Left forelimb (tissue), 1 donor: ENCODE results near the gene SLC6A19.

Source experiments
- DNase-seq: peaks from one replicate; pipeline ENCODE4 v3.0.0-alpha.2; 2018; ENCODE audit warnings: low spot score

Gene SLC6A19

DNA sequence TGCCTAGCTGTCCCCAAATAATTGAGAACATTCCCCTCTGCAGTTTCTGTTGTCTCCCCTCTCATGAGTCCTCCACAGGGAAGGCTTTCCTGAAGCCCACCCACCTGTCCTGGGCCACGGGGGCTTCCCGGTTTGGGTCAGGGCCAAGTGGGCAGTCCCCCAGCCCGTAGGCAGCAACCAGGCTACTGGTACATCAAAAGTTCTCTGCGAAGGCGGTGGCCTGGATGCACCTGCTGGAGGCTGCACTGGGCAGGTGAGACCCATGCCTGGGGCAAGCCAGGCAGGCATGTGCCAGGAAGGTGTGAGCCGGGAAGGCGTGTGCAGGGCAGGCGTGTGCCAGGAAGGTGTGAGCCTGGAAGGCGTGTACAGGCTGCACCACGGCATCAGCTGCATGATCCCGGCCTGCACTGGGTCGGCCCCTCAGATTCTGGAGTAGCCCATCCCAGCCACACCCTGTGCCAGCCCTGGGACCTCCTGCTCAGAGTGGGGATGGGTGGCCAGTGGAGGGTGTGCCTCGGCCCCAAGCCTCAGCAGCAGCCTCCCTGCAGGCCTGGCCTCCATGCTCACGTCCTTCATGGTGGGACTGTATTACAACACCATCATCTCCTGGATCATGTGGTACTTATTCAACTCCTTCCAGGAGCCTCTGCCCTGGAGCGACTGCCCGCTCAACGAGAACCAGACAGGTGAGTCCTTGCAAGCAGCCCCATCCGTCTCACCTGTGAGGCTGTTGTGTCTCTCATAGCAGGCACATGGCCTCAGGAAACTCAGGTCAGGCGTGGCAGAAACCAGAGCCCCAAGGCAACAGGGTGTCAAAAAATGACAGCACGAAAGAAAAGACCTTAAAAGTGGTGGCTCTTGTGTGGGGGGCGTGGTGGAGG is 8.7 kb downstream of the SLC6A19 start:
- no peak for DNase-seq

DNA sequence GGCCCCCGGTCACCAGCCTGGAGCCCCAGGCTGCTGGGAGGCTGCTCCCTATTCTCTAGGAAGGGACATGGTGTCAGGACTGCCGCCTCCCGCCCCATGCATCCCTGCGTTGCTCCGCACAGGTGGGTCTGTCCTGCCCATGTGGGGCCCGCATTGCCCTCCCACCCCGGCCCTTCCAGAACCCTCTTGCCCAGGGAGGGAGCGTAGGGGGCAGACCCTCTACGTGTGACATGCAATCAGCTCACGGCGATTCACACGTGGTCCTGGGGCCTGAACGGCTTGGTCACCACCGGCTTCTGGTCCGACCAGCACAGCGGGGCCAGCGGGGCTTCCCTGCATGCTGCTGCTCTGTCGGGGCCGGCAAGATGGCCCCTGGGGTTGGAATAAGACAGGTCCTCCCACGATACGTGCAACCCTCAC is 9.4 kb downstream of the SLC6A19 start:
- no peak for DNase-seq

DNA sequence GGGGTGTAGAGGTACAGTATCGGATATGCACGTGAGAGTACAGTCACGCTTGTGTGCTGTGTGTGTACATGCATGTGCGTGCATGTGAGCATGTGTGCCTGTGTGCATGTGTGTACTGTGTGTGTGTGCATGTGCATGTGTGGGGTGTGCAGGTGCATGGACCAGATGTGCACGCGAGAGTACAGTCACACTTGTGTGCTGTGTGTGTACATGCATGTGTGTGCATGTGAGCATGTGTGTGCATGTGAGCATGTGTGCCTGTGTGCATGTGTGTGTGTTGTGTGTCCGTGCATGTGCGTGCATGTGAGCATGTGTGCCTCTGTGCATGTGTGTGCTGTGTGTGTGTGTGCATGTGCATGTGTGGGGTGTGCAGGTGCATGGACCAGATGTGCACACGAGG is 10.3 kb downstream of the SLC6A19 start:
- no peak for DNase-seq

DNA sequence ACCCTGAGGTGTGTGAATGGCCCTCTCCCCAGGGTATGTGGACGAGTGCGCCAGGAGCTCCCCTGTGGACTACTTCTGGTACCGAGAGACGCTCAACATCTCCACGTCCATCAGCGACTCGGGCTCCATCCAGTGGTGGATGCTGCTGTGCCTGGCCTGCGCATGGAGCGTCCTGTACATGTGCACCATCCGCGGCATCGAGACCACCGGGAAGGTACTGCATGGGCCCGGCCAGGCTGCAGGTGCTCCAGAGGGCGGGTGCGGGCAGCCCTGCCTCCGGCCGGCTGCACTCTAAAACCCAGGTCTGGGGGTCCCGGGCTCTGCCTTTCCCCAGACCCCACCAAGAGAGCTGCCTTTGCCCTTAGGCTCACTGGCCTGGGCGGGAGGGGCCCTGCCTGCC is 10.9 kb downstream of the SLC6A19 start:
- no peak for DNase-seq

DNA sequence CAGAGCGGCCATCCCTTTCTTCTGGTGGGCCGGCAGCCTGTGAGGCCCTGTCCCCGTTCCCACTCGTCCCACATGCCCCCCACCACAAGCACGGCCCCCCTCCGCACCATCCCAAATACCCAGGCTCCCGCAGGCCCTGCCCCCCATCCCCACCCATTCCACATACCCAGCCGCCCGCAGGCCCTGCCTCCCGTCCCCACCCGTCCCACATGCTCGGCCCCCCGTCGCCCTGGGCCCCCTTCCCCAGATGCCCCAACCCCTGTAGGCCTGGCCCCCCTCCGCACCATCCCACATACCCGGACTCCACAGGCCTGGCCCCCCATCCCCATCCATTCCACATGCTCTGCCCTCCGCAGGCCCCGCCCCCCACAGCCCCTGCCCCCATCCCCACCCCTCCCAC is 11.5 kb downstream of the SLC6A19 start:
- DNase-seq: no peak

DNA sequence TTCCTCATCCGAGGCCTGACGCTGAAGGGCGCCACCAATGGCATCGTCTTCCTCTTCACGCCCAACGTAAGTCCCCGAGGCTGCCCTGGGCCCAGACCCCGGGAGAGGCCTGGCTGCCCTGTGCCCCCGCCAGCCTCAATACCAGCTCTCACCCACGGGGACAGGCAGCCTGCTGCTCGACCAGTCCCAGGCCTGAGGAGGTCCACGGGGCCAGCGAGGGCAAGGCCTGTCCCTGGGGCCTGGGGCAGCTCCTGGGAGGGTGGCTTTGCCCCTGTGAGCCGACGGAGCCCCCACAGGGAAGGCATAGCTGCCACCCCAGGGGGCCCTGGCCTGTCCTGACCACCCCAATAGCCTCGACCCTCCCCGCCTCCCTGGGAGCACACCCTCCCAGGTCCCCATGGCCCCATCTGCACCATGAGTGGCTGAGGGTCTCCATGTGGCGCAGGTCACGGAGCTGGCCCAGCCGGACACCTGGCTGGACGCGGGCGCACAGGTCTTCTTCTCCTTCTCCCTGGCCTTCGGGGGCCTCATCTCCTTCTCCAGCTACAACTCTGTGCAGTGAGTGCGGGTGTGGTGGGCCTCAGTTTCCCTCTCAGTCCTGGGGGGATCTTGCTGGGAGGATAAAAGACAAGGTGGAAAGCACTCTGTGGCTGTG is 12.2 kb downstream of the SLC6A19 start:
- no peak for DNase-seq

DNA sequence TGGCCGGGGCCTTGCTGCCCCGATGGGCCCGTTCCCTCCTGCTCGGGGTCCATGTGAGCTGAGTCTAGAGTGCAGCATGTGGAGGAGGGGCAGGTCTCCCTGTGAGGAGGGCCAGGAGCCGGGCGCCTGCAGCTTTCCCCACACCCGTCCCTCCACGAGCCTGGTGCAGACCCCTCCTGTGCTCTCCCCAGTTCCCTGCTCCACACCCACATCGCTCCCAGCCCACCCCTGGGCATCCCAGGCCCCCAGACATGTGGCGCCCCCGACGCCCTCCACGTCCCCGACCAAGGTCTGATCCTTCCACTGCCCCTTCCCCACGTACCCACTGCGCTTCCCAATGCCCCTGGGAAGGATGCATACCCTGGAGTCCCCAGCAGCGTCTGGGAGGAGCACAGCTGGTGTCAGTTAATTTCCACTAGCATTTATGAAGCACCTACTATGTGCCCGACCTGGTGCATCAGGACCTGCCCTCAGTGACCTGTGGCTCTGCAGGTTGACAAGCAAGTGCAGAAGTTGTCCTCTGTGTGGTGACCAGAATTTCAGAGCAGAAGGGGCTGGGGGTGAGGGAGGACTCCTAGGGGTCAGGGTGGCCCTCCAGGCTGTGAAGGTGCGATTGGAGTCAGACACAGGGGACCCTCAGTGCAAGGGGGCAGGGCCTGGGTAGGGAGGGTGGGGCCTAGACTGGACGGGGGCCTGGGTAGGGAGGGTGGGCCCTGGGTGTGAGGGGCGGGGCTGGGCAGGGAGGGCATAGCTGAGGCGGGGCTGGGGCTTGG is 13.0 kb downstream of the SLC6A19 start:
- no peak for DNase-seq

DNA sequence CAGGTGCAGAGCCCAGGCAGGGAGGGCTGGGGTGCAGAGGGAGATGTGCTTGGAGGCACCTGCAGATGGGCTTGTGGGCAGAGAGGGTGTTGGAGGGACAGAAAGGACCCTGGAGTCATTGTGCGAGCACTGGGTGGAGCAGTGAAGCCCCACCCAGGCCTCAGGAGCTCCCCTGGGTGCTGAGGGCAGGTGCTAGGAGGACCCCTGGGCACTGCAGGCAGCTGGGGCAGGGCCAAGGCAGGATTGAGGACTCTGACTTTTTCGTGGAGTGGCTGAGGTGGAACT is 13.5 kb downstream of the SLC6A19 start:
- no peak for DNase-seq

DNA sequence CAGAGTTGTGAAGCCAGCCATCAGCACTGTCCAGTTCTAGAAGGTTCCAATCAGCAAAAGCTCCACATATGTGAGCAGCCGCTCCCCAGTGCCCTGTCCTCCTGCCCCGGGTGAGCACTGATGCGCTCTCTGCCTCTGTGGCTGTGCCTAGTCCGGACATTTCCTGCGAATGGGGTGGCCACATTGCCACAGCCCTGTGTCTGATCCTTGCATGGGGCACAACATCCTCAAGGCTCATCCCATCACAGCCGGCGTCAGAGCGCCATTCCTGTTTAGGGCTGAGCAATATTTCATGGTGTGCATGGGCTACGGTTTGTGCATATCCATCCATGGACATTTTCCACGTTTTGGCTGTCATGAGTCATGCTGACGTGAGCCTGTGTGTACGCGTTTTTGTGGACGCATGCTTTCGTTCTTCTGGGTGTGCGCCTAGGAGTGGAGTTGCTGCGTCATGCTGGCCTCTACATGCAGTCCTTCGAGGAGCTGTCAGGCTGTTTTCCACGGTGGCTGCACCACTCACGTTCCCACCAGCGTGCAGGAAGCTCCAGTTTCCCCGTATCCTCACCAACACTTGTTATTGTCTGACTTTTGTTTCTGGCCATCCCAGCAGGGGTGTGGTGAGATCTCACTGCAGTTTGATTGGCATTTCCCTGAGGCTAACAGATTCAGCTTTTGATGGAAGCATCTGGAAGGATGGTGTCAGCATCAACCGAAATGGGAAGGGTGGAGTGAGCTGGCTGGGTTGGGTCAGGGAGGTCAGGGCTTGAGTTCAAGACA is 14.1 kb downstream of the SLC6A19 start:
- no peak for DNase-seq

DNA sequence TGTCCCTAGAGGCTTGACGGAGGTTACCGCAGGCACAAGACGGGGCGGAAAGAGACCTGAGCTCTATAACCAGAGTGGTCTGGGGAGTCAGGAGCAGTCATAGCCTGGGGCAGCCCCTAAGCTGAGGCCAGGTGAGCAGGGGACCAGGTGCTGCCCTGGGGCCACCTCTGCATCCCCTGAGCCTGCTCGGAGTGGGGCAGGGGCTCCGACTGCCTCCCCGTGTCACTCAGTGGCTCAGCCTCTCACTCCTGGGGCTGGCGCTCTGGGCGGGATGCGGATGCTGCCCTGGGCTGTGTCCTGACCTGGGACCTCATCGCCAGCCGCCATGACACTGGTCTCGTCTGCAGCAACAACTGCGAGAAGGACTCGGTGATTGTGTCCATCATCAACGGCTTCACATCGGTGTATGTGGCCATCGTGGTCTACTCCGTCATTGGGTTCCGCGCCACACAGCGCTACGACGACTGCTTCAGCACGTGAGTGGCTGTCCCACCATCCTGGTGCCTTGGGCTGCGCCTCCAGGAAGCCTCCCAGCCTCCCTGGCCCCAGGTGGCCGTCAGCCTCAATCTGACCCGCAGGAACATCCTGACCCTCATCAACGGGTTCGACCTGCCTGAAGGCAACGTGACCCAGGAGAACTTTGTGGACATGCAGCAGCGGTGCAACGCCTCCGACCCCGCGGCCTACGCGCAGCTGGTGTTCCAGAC is 15.0 kb downstream of the SLC6A19 start:
- DNase-seq: no peak

DNA sequence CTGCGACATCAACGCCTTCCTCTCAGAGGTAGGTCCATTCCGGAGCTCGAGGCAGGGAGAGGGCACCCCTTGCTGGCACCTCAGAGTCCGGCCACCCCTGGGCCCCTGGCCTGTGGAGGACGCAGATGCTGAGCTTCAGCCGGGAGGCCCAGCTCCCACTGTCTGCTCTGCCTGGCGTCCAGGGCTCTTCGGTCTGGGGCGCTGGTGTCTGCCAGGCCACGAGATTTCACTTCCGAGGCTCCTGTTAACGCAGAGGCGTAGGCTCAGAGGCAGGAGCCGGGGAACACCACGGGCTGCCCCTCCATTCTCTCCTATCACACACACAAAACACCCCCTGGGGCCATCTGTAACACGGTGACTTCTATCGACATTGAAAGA is 15.5 kb downstream of the SLC6A19 start:
- DNase-seq: no peak

DNA sequence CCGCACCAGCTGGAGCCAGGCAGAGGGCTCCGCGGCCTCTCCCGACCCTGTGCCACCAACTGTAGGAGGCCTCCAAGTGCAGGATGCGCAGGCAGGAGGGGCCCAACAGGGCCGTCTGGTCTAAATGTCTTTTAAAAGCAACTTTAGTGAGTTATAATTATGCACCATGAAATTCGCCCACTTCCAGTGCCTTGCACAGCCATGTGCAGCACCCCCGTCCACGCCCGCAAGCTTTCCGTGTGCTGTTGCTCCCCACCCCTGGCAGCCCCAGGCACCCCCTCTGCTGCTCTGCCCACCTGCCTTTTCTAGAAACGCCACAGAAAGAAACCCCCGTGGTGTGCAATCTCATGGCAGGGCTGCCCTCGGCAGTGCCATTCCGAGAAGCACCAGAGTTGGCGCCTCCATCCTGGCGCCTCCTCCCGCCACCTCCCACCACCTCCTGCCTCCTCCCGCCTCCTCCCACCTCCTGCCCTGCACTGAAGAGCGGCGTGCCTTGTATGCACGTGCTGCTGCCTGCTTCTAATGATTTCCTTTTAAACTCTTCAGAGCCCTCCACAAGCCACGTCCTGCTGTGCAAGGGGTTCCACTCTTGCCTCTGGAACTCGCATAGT is 16.3 kb downstream of the SLC6A19 start:
- DNase-seq: no peak

DNA sequence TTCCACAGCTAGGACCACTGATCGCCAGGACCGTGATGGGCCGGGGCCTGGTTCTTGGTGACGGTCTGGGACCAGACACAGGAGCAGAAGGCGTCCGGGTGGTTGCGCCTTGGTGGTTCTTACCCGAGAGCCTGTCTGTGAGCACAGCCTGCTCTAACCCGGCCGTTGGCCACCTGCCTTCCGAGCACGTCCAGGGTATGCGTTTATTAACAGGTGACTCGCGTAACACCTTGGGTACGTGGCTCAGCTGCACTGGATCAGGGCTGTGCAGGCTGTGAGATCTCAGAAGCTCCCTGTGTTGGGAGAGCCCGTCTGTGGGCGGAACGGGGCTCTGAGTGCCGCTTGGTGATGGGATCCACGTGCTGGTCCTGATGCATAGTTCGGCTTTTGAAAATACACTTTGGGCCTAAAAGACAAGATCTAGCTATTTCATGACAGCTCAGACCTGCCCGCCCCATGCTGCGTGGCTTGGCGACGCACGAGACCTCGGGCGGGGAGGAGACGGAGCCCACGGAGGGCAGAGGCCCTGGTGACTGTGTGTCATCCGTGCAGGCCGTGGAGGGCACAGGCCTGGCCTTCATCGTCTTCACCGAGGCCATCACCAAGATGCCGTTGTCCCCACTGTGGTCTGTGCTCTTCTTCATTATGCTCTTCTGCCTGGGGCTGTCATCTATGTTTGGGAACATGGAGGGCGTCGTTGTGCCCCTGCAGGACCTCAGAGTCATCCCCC is 17.1 kb downstream of the SLC6A19 start:
- DNase-seq: no peak

DNA sequence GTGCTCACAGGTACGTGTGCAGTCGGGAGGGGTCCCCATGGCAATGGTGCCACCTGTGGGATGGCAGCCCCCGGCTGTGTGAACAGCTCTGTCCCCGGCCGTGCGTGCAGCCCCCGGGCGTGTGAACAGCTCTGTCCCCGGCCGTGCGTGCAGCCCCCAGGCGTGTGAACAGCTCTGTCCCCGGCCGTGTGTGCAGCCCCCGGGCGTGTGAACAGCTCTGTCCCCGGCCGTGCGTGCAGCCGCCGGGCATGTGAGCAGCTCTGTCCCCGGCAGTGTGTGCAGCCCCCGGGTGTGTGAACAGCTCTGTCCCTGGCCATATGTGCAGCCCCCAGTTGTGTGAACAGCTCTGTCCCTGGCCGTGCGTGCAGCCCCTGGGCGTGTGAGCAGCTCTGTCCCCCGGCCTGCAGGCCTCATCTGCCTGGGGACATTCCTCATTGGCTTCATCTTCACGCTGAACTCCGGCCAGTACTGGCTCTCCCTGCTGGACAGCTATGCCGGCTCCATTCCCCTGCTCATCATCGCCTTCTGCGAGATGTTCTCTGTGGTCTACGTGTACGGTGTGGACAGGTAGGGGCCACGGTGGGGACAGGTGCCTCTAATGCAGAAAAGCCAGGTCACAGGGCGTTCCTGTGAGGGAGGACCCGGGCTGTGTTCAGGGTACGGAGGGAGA is 17.8 kb downstream of the SLC6A19 start:
- no peak for DNase-seq

DNA sequence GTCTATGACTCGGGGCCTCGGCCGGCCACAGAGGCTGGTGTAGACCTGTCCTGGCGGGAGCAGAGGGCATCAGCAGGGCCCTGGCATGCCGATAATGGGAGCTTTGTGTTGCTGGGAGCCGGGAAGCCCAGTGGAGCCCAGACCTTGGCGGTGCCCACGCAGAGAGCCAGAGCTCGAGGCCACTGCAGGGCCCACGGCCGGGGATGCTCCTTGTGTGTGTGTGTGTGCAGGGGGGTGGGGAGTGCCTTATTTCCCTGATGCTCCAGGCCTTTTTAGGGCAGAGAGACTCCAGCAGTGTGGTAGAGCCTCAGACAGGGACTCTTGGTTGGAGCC is 18.3 kb downstream of the SLC6A19 start:
- DNase-seq: no peak

DNA sequence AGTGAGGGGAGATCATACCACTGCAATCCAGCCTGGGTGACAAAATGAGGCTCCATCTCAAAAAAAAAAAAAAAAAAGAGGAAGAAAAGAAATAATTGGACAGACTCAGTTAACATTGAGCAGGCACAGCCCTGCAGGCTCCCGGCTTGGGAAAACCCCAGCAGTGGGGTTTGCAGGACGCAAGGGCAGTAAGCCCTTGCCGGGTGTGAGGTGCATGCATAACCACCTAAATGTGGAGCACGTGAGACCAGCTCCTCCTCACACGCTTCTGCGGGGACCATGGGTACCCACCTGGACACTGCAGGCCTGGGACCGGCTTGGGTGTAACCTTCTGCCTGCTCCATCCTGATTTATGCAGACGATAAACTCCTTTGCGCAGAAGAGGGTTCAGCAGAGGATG is 19.0 kb downstream of the SLC6A19 start:
- DNase-seq: no peak

DNA sequence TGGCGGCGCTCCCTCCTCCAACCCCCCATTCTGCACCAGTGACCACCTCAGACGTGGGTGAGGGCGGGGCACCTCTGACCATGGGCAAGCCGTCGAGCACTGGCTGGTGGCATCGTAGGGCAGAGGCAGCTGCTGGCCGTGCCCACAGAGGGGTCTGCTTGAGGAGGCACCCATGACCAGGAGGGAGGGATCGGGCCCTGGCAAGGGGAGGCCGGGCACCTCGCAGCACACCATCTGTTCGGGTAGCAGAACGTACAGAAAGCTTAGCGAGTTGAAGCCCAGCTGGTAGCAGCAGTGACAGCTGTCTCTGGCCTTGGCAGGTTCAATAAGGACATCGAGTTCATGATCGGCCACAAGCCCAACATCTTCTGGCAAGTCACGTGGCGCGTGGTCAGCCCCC is 19.4 kb downstream of the SLC6A19 start:
- DNase-seq: no peak

DNA sequence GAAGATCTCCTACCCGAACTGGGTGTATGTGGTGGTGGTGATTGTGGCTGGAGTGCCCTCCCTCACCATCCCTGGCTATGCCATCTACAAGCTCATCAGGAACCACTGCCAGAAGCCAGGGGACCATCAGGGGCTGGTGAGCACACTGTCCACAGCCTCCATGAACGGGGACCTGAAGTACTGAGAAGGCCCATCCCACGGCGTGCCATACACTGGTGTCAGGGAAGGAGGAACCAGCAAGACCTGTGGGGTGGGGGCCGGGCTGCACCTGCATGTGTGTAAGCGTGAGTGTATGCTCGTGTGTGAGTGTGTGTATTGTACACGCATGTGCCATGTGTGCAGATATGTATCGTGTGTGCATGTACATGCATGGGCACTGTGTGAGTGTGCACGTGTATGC is 20.3 kb downstream of the SLC6A19 start:
- DNase-seq: no peak

DNA sequence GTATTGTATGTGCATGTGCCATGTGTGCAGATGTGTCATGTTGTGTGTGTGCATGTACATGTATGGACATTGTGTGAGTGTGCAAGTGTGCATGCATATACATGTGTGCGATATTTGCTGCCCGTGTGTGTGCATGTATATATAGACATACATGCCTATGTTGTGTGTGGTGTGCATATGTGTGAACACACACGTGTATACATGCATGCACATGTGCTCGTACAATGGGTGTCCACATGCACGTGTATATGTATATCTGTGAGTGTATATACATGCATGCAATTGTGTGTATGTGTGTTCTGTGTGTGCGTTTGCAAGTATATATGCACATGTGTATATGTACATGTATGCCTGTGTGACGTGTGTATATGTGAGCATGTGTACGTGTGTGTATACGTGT is 20.8 kb downstream of the SLC6A19 start:
- DNase-seq: no peak

DNA sequence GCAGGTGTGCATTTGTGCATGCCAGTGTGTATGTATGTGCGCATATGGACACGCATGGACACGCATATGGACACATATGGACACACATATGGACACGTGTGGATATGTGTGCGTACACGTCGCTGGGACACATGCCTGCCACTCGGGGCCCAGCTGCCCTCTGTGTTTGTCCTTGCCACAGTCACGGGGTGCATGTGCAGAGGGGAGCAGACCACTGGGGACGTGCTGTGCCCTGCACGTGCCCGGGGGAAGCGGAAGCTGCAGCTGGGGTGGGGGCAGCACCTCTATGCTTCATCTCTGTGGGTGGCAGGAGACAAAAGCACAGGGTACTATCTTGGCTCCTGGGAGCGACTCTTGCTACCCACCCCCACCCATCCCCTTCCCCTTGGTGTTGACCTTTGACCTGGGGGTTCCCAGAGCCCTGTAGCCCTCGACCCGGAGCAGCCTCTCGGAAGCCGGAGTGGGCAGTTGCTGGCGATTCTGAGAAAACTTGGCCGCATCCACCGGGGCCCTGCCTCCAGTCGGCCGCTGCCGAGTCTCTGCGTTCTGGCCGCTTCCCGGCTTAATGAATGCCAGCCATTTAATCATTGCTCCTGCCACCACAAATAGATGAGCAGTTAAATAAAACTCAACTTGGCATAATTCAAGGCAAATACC is 21.4 kb downstream of the SLC6A19 start:
- DNase-seq: no peak
